ENCODE results near the gene CHST11.

- TF ChIP-seq ZNF274 (IDR thresholded peaks at IDR 0.05; ENCODE audit: low read depth, low read length), result no peak
- no peak for TF ChIP-seq SUZ12 (IDR thresholded peaks at IDR 0.05; ENCODE audit: extremely low read depth, insufficient read depth, insufficient read length)
Measured at GRCh38 chr12:104730763-104731162, 274.0 kb downstream of the CHST11 start.

Data from NT2/D1 (cell line).